Ovary (tissue), 9 donors: Measurements from ENCODE around the gene EVI2A. TPM values are rescaled to one million over a fixed set of nuclear protein-coding genes. Genes with fewer than 3 reads are reported as not detected.
"Not testable (repeated sequence)": the region's sequence is repeated elsewhere in the genome, so short reads cannot be mapped to it uniquely, and the experiment has no call there.

Experiments
- DNase-seq, 5 donors: peaks; one replicate each; pipeline ENCODE4 v3.0.0-alpha.2; 2019 to 2020
- H3K27ac ChIP-seq, 2 donors: fragments of 200-600 bp; one replicate each; pipeline versions ENCODE4 v1.5.1 to v1.8.0; 2019 to 2022
- H3K27me3 ChIP-seq: fragments of 200-600 bp; one replicate; pipeline ENCODE4 v1.8.0; 2022
- H3K36me3 ChIP-seq: fragments of 200-600 bp; sonication (generic); one replicate; pipeline ENCODE4 v1.5.1; 2019
- H3K4me1 ChIP-seq: one replicate; pipeline ENCODE4 v1.8.1; 2013; ENCODE audit warnings: mild to moderate bottlenecking, moderate library complexity; ENCODE audit not compliant: insufficient read depth
- H3K4me3 ChIP-seq: fragments of 200-600 bp; sonication (generic); one replicate; pipeline ENCODE4 v1.5.1; 2017
- H3K9me3 ChIP-seq, 2 donors: fragments of 200-600 bp in 1 of 2; sonication (generic) in 1 of 2; one replicate each; pipeline versions ENCODE4 v1.5.1 to v1.8.1; 2013 to 2019; ENCODE audit warnings: mild to moderate bottlenecking in 1 of 2, moderate library complexity in 1 of 2
- EP300 ChIP-seq: sonication (generic); formaldehyde crosslinking; IDR thresholded peaks from one replicate; pipeline ENCODE4 v1.6.1; 2017; ENCODE audit warnings: antibody characterized with exemption
- POLR2A ChIP-seq: fragments of 450-650 bp; IDR thresholded peaks from one replicate; pipeline ENCODE4 v1.6.1; 2017; ENCODE audit warnings: antibody characterized with exemption, mild to moderate bottlenecking, moderate library complexity
- WGBS, 3 donors: extraction: QIAGEN DNeasy Blood & Tissue Kit in 1 of 3; methylation state at CpG; one replicate each; pipeline versions ENCODE4 v1.1.5 to v1.1.7; 2013 to 2017; 5-methylcytosine and 5-hydroxymethylcytosine counted together
- intact Hi-C, 4 donors: fragments of 100-400 bp; cut with DNase I; formaldehyde crosslinking; loops; one replicate each; pipeline versions ENCODE4 v1.11.0 to v1.15.1; 2022 to 2023
- polyA plus RNA-seq, 2 donors: library from polyadenylated mRNA; stranded (reverse); fragments of 200-250 nt in 1 of 2; fragments of 350-450 nt in 1 of 2; fragmentation: Illumina TruSeq in 1 of 2; extraction: RNeasy Lipid Tissue Mini Kit (QIAGEN cat#74804) in 1 of 2; gene quantifications; one replicate each; pipeline ENCODE4 v1.2.3, GENCODE V29; 2013 to 2014
- total RNA-seq, 7 donors: library from RNA; depleted of rRNA in 2 of 7; stranded (reverse); fragments of >200 nt in 2 of 7; fragmentation: NEBNext Ultra II Directional in 3 of 7; extraction: Animal tissue kit (Norgen Biotek cat#: 25700) in 3 of 7; gene quantifications; one replicate each; pipeline versions ENCODE4 v1.1.0 to v1.2.4, GENCODE V29; 2016 to 2023
- TF ChIP-seq, protein P1 (sequence below), 3 donors: fragments of 450-650 bp in 2 of 3; fragments of 200-600 bp in 1 of 3; IDR thresholded peaks; one replicate each; pipeline versions ENCODE4 v1.5.1 to v1.8.0; 2016 to 2022; ENCODE audit warnings: antibody characterized with exemption in 3 of 3, mild to moderate bottlenecking in 1 of 3
- donor health status: DM: no; HTN: no; CAD: no; lungs with moderate emphysema.
- donor health status: DM: no; HTN: no; CAD: no.
- donor health status: Bipolar disorder and iron deficiency.
- donor health status: DM: yes; HTN: yes; CAD: no.
- donor health status: DM: no; HTN: no; CAD: no.
- donor health status: DM: yes; HTN: yes; CAD: no.

Gene EVI2A
- total and polyA plus RNA-seq, 9 donors: 1.5 to 7.1 (median 3.1) TPM

DNA sequence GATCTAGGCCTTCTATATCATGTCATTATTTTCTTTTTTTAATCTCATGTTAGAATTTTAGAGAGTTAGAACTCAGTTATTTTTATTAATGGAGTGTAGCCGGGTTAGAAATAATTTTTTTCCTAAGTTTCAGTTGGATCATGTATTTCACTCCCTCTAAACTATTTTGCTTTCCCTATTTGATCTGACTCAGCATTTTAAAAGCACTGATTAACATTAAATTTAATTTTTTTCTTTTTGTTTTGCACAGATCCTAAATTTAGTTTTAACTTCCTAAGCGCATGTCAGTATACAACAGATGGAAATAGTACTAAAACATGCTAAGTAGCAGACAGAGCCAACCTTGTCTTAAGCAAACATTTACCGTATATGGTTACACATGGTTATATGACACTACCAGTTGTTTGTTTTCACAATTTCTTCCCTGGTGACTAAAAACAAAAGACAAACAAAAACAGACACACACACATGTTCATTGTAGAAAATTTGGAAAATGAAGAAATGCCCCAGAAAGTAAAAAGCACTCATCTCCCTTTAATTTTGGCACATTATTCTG is 36.5 kb upstream of the EVI2A start:
- H3K4me1 ChIP-seq: peaks cover 1% of the 10 kb centered on the region
- TF ChIP-seq, protein P1, sequence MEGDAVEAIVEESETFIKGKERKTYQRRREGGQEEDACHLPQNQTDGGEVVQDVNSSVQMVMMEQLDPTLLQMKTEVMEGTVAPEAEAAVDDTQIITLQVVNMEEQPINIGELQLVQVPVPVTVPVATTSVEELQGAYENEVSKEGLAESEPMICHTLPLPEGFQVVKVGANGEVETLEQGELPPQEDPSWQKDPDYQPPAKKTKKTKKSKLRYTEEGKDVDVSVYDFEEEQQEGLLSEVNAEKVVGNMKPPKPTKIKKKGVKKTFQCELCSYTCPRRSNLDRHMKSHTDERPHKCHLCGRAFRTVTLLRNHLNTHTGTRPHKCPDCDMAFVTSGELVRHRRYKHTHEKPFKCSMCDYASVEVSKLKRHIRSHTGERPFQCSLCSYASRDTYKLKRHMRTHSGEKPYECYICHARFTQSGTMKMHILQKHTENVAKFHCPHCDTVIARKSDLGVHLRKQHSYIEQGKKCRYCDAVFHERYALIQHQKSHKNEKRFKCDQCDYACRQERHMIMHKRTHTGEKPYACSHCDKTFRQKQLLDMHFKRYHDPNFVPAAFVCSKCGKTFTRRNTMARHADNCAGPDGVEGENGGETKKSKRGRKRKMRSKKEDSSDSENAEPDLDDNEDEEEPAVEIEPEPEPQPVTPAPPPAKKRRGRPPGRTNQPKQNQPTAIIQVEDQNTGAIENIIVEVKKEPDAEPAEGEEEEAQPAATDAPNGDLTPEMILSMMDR (IDR thresholded peaks at IDR 0.05): no peak
- TF ChIP-seq POLR2A (no peak), EP300 (no peak)
- intact Hi-C loops: no loop called here
- H3K36me3 ChIP-seq: no peaks in the 10 kb centered on the region
- no peaks in the 10 kb centered on the region for H3K27me3 ChIP-seq
- no peak for DNase-seq
- no peak overlapping the region for H3K4me3 ChIP-seq
- no peaks in the 10 kb centered on the region for H3K9me3 ChIP-seq
- 14 to 36% (median 29%) methylated on average over 3 of the region's 3 CpGs for WGBS, 3 donors
- no peak overlapping the region for H3K27ac ChIP-seq

DNA sequence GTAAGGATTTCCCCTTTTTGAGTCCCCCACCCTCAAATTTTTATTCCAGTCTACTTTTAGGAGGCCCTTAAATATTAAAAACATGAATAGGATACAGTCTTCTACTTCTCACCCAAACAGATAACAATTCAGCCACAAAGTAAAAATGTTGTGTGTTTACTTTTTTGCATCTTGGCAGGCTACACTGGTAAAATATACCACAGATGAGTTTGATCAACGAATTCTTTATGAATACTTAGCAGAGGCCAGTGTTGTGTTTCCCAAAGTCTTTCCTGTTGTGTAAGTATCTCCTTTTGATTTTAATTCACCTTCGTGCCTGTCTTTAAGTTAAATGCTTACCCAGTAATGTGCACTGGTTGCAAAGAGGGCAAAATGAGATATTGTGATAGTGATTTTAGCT is 35.7 kb upstream of the EVI2A start:
- H3K36me3 ChIP-seq: no peaks in the 10 kb centered on the region
- intact Hi-C loops: no loop called here
- 18 to 42% (median 23%) methylated on average over 2 of the region's 2 CpGs for WGBS, 3 donors
- H3K27me3 ChIP-seq: no peaks in the 10 kb centered on the region
- H3K4me3 ChIP-seq: no peak overlapping the region
- no peaks in the 10 kb centered on the region for H3K9me3 ChIP-seq
- H3K27ac ChIP-seq: no peak overlapping the region
- TF ChIP-seq, protein P1 (IDR thresholded peaks at IDR 0.05): no peak
- no peak for TF ChIP-seq POLR2A
- no peak for TF ChIP-seq EP300
- peaks cover 1% of the 10 kb centered on the region for H3K4me1 ChIP-seq
- no peak for DNase-seq

DNA sequence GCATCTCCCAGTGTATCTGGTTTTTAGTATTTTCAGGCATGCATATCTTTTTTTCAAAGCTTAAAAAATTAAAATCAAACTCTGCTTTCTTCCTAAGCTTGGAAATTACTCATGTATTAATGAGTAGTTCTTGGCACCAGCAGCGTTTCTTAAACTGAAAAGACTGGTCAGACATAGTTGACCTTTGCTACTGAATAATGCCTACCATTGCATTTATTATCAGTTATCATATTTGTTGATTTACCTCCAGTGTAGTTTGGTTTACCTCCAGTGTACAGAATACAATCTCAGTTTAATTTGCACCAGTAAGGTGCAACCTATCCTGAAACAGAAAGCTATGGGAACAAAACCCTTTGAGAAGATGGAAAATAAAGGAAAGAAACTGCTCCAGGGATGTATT is 34.5 kb upstream of the EVI2A start:
- TF ChIP-seq, protein P1 (IDR thresholded peaks at IDR 0.05): no peak
- TF ChIP-seq EP300 (no peak), POLR2A (no peak)
- intact Hi-C loops: no loop called here
- Histone ChIP-seq H3K4me1 (peaks cover 1% of the 10 kb centered on the region), H3K4me3 (no peak overlapping the region), H3K36me3 (no peaks in the 10 kb centered on the region), H3K9me3 (no peaks in the 10 kb centered on the region), H3K27ac (no peak overlapping the region), H3K27me3 (no peaks in the 10 kb centered on the region)
- WGBS, 3 donors: 41 to 64% (median 48%) methylated on average over 1 of the region's 1 CpG
- no peak for DNase-seq

DNA sequence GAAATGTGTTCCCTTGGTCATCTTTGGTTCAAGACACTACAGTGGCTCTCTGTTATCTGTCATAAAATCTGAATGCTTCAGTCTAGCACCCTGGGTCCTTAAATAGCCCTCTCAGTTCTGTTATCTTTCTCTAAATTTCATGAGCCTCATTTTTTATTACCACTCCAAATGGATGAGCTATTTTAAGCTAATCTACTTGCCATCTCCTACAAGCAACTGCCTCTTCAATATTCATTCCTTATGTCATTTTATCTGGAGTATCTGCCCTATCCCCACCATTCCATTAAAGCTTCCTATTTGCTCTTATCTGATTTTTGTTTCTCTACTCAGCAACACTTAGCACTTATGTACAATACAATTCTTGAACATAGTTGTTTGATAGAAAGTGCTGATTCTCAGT is 28.0 kb upstream of the EVI2A start:
- TF ChIP-seq, protein P1 (IDR thresholded peaks at IDR 0.05): no peak
- no peak for TF ChIP-seq EP300
- TF ChIP-seq POLR2A: no peak
- intact Hi-C loops: no loop called here
- H3K36me3 ChIP-seq: no peaks in the 10 kb centered on the region
- no peaks in the 10 kb centered on the region for H3K4me1 ChIP-seq
- H3K4me3 ChIP-seq: no peak overlapping the region
- H3K27me3 ChIP-seq: no peaks in the 10 kb centered on the region
- H3K9me3 ChIP-seq: no peaks in the 10 kb centered on the region
- no peak overlapping the region for H3K27ac ChIP-seq
- DNase-seq: no peak

DNA sequence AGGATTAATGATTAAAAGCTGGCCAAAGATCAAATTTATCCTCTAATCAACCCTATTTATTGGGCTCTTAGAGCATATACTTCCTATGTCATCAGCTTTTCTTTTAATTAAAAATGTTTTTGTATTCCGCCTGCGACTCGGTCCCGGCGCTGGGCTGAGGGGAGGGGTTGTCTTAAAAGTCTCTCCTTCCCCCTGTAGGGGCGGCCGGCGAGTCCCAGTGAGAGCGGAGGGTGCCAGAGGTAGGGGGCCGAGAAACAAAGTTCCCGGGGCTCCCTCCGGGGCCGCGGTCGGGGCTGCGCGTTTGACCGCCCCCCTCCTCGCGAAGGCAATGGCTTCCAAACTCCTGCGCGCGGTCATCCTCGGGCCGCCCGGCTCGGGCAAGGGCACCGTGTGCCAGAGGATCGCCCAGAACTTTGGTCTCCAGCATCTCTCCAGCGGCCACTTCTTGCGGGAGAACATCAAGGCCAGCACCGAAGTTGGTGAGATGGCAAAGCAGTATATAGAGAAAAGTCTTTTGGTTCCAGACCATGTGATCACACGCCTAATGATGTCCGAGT is 23.8 kb upstream of the EVI2A start:
- H3K4me1 ChIP-seq, H3K9me3 ChIP-seq, H3K27ac ChIP-seq, H3K36me3 ChIP-seq, H3K4me3 ChIP-seq, DNase-seq, H3K27me3 ChIP-seq, intact Hi-C loops: not testable (repeated sequence)
- 93 to 97% (median 93%) methylated on average over 12 to 23 of the region's 34 CpGs for WGBS, 3 donors
